ENCODE data around the gene TTN. TPM values are rescaled to one million over a fixed set of nuclear protein-coding genes. Genes with fewer than 3 reads are reported as not detected.

Gene TTN
- total and polyA plus RNA-seq, 2 donors (not counting 1 experiment from before 2014, with no cell fraction given) = 1.7 to 46.4 TPM

GRCh38 chr2:178761759-178762371, 45.4 kb downstream of the TTN start:
- no peak overlapping the region for H3K27ac ChIP-seq (ENCODE audit: low read length in 2 of 2)
- no peaks in the 10 kb centered on the region for H3K9me3 ChIP-seq (ENCODE audit: control extremely low read depth in 1 of 3, control insufficient read depth in 2 of 3, insufficient read depth in 1 of 3, low read length in 2 of 3)
- no peaks in the 10 kb centered on the region for H3K27me3 ChIP-seq (replicated peaks in 1 of 4; ENCODE audit: control extremely low read depth in 1 of 4, control insufficient read depth in 3 of 4, insufficient read depth in 4 of 4, low read length in 3 of 4)
- ChIA-PET CTCF (interaction anchor here (0.7 to 1.7 kb wide), 14 partner anchors 9 to 990 kb away, joined by 3 to 7 read pairs (median 4); no protein-coding TSS in a partner anchor), POLR2A (no interaction called here)
- H4K20me1 ChIP-seq (ENCODE audit: control insufficient read depth, insufficient read depth, low read length, poor library complexity, severe bottlenecking) = no peaks in the 10 kb centered on the region
- no peak overlapping the region for H3K4me2 ChIP-seq (replicated peaks; ENCODE audit: low read depth, low read length, poor library complexity, severe bottlenecking)
- no peaks in the 10 kb centered on the region for H3K4me1 Mint-ChIP-seq
- H3K4me3 Mint-ChIP-seq = no peak overlapping the region
- intact Hi-C loops (cut with micrococcal nuclease) = loop anchor here (5.0 kb wide), 1 partner anchor 150 kb away; no protein-coding TSS in a partner anchor
- H3K27ac Mint-ChIP-seq = no peak overlapping the region
- H3K9ac ChIP-seq (ENCODE audit: low read length) = no peak overlapping the region
- peaks cover 3 to 6% of the 10 kb centered on the region in 2 experiments for H3K36me3 ChIP-seq (replicated peaks in 1 of 2; ENCODE audit: control extremely low read depth in 1 of 2, control insufficient read depth in 1 of 2, extremely low read depth in 1 of 2, insufficient read depth in 2 of 2, low read length in 1 of 2)
- ATAC-seq (ENCODE audit: low read depth) = peak; percentile 54
- H3K4me1 ChIP-seq (ENCODE audit: control insufficient read depth in 2 of 2, insufficient read depth in 2 of 2, low read length in 2 of 2) = no peaks in the 10 kb centered on the region
- H3K79me2 ChIP-seq (ENCODE audit: control insufficient read depth, insufficient read depth, low read length) = no peaks in the 10 kb centered on the region
- peak; percentile 97 for TF ChIP-seq CTCF (IDR thresholded peaks at IDR 0.05)
- no peak for TF ChIP-seq EZH2 (IDR thresholded peaks at IDR 0.05; ENCODE audit: borderline replicate concordance, insufficient read depth, low read depth, low read length, poor library complexity, severe bottlenecking)
- peak; percentile 57 for DNase-seq
- WGBS (ENCODE audit: insufficient coverage) = 8% methylated on average over 2 of the region's 2 CpGs
- peak overlapping the region; percentile 10 for H2AFZ ChIP-seq (ENCODE audit: insufficient read depth, low read depth, low read length, poor library complexity, severe bottlenecking)
- no peaks in the 10 kb centered on the region for H3K27me3 Mint-ChIP-seq
- no peaks in the 10 kb centered on the region for H3K9me3 Mint-ChIP-seq (ENCODE audit: insufficient read depth)
- H3K4me3 ChIP-seq (ENCODE audit: control extremely low read depth in 1 of 5, extremely low read depth in 1 of 5, insufficient read depth in 1 of 5, low read depth in 2 of 5, low read length in 4 of 5) = no peak overlapping the region

- Histone ChIP-seq H3K79me2 (ENCODE audit: control insufficient read depth, insufficient read depth, low read length) (no peaks in the 10 kb centered on the region), H3K4me2 (replicated peaks; ENCODE audit: low read depth, low read length, poor library complexity, severe bottlenecking) (no peak overlapping the region), H3K4me3 (ENCODE audit: control extremely low read depth in 1 of 5, extremely low read depth in 1 of 5, insufficient read depth in 1 of 5, low read depth in 2 of 5, low read length in 4 of 5) (no peak overlapping the region), H3K36me3 (replicated peaks in 1 of 2; ENCODE audit: control extremely low read depth in 1 of 2, control insufficient read depth in 1 of 2, extremely low read depth in 1 of 2, insufficient read depth in 2 of 2, low read length in 1 of 2) (no peaks in the 10 kb centered on the region), H2AFZ (ENCODE audit: insufficient read depth, low read depth, low read length, poor library complexity, severe bottlenecking) (no peak overlapping the region), H3K9me3 (ENCODE audit: control extremely low read depth in 1 of 3, control insufficient read depth in 2 of 3, insufficient read depth in 1 of 3, low read length in 2 of 3) (no peaks in the 10 kb centered on the region), H3K27ac (ENCODE audit: low read length in 2 of 2) (no peak overlapping the region), H3K27me3 (replicated peaks in 1 of 4; ENCODE audit: control extremely low read depth in 1 of 4, control insufficient read depth in 3 of 4, insufficient read depth in 4 of 4, low read length in 3 of 4) (no peaks in the 10 kb centered on the region), H3K4me1 (ENCODE audit: control insufficient read depth in 2 of 2, insufficient read depth in 2 of 2, low read length in 2 of 2) (no peaks in the 10 kb centered on the region), H4K20me1 (ENCODE audit: control insufficient read depth, insufficient read depth, low read length, poor library complexity, severe bottlenecking) (no peaks in the 10 kb centered on the region), H3K9ac (ENCODE audit: low read length) (no peak overlapping the region)
- intact Hi-C loops (cut with micrococcal nuclease) = no loop called here
- POLR2A ChIA-PET = no interaction called here
- CTCF ChIA-PET = interaction anchor here (0.6 kb wide), 1 partner anchor 39 kb away, joined by 3 read pairs; no protein-coding TSS in a partner anchor
- Mint-ChIP-seq H3K4me1 (no peaks in the 10 kb centered on the region), H3K4me3 (no peak overlapping the region), H3K27ac (no peak overlapping the region), H3K27me3 (no peaks in the 10 kb centered on the region), H3K9me3 (ENCODE audit: insufficient read depth) (no peaks in the 10 kb centered on the region)
- WGBS (ENCODE audit: insufficient coverage) = 100% methylated on average over 1 of the region's 2 CpGs
- DNase-seq (peak; percentile 5), ATAC-seq (ENCODE audit: low read depth) (no peak)
- TF ChIP-seq CTCF (IDR thresholded peaks at IDR 0.05) (no peak), EZH2 (IDR thresholded peaks at IDR 0.05; ENCODE audit: borderline replicate concordance, insufficient read depth, low read depth, low read length, poor library complexity, severe bottlenecking) (no peak)
These were observed 50.4 kb downstream of the TTN start for GRCh38 chr2:178756843-178757242.

All from B cell (primary cell).